GM12873 (cell line): ENCODE results near the gene INPP5A.

Experiments used
- CTCF ChIP-seq: IDR thresholded peaks from 2 replicates; pipeline ENCODE4 v1.5.1; 2012; ENCODE audit warnings: low read depth, mild to moderate bottlenecking, moderate library complexity, low read length, control low read depth; ENCODE audit not compliant: insufficient read depth; ENCODE audit errors: missing control alignments

The INPP5A gene

GRCh38 chr10:132523561-132524442 is 13.8 kb upstream of the INPP5A start:
- no peak for TF ChIP-seq CTCF

- TF ChIP-seq CTCF: no peak
Observed at GRCh38 chr10:132524443-132525285, 12.9 kb upstream of the INPP5A start.

- no peak for TF ChIP-seq CTCF
Observed at GRCh38 chr10:132526676-132527075, 10.9 kb upstream of the INPP5A start.

DNA sequence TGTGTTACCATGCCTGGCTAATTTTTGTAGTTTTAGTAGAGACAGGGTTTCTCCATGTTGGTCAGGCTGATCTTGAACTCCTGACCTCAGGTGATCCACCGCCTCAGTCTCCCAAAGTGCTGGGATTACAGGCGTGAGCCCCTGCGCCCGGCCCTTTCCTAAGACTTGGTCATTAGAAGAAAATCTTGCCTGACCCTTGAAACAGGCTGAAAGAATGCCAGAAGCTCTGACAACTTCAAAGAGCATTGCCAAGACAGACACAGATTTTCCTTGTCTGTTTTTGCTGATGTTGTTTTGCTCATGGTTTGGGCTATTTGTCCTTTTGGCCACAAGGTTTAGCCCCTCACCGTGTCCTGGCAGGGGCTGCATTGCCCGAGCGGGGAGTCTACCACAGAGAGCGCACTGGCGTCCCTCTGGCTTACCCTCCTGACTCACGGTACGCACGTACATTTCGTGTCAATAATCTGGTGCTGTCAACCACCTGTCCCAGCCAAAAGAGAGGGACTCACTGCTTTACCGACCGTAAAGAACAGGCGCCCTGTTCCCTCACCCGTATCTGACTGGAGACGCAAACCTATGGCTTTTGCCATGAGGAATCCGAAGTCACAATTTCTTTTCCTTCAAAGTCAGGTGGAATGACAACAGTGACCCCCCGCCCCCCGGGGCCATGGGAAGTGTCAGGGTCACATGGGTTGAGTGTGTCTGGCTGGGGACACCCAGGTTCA is 10.1 kb upstream of the INPP5A start:
- TF ChIP-seq CTCF: no peak

DNA sequence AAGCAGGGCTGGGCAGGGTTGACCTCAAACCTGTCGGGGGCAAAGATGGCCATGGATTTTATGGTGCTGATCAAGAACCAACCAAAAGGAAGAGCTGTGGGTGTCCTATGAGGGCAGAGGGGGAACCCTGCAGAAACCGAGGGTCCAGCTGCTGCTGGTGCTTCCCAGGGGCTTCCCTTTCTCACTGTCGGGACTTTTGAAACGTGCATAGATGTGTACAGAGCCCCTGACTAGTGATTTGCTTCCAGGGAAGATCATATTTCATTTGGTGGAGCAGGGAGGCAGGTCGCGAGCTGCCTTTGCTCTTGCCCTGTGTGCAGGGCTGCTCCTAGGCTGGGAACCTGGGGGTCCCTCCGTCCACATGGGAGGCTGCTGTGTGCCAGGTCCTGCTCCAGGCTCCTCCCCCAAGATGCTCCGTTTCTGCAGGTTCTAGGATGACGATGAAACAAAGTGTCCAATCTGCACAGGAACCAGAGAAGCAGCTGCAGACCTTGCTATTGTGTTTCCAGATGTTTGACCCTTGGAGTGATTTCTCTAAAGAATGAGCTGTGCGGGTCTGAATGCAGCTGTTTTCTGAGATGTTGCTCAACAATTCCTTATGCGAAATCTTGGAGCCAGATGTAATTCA is 9.4 kb upstream of the INPP5A start:
- no peak for TF ChIP-seq CTCF

GRCh38 chr10:132532179-132532578 is 5.4 kb upstream of the INPP5A start:
- TF ChIP-seq CTCF: no peak
